Measurements from ENCODE around the gene TULP4.
"Not testable (repeated sequence)": the region's sequence is repeated elsewhere in the genome, so short reads cannot be mapped to it uniquely, and the experiment has no call there.

Gene TULP4

DNA sequence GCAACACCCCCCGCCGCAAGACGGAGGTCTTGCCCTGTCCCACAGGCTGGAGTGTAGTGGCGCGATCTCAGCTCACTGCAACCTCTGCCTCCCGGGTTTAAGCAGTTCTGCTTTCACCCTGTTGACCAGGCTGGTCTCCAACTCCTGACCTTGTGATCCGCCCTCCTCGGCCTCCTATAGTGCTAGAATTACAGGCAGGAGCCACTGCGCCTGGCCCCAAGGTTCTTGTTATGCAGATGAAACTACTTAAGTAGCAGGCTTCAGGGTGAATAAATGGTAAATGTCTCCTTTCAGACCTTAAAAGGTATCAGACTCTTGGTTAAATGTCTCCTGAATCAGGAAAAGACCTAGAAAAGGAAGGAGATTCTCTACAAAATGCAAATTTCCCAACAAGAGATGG is 152.2 kb downstream of the TULP4 start:
- H3K4me2 ChIP-seq (ENCODE audit: low read length) = no peak overlapping the region
- H3K36me3 ChIP-seq (ENCODE audit: insufficient read depth, low read length) = peaks cover 16% of the 10 kb centered on the region
- peaks cover 23% of the 10 kb centered on the region for H3K4me1 ChIP-seq (ENCODE audit: control insufficient read depth, insufficient read depth, low read length)
- H3K9me3 ChIP-seq (replicated peaks; ENCODE audit: low read length) = no peaks in the 10 kb centered on the region
- H3K4me3 ChIP-seq (ENCODE audit: low read length) = no peak overlapping the region
- H3K27me3 ChIP-seq (ENCODE audit: control insufficient read depth, insufficient read depth, low read length) = no peaks in the 10 kb centered on the region
- no peak overlapping the region for H3K9ac ChIP-seq (ENCODE audit: low read depth, low read length)

DNA sequence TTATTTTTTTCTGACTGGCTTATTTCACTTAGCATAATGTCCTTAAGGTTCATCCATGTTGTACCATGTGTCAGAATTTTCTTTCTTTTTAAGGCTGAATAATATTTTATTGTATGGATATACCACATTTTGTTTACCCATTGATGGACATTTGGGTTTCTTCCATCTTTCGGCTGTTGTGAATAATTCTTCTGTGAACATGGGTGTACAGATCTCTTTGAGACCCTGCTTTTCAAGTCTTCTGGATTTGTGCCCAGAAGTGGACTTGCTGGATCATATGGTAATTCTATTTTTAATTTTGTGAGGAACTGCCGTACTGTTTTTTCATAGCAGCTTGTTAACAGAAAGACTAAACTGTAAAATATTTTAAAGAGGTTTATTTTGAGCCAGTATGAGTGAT is 153.0 kb downstream of the TULP4 start:
- peaks cover 17% of the 10 kb centered on the region for H3K36me3 ChIP-seq (ENCODE audit: insufficient read depth, low read length)
- H3K4me3 ChIP-seq (ENCODE audit: low read length) = no peak overlapping the region
- peaks cover 16% of the 10 kb centered on the region for H3K4me1 ChIP-seq (ENCODE audit: control insufficient read depth, insufficient read depth, low read length)

DNA sequence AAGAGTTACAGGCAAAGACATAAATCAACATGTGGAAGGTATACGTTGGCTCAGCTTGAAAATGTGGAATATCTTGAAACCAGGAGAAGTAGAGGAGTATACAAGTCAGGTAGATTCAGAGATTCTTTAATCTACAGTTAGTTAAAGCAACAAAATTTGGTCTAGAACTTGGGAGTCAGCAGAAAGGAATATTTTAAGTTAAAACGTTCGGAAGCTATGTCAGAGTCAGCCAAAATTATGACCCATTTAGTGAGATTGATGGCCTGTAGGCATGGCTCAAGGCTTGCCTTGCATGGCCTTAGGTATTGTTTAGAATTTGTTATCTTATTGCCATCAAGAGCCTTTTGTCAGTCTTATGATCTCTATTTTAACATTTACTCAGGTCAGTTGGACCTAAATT is 153.5 kb downstream of the TULP4 start:
- H3K9ac ChIP-seq (ENCODE audit: low read depth, low read length) = no peak overlapping the region
- H3K27me3 ChIP-seq (ENCODE audit: control insufficient read depth, insufficient read depth, low read length) = no peaks in the 10 kb centered on the region
- H3K4me1 ChIP-seq (ENCODE audit: control insufficient read depth, insufficient read depth, low read length) = peaks cover 11% of the 10 kb centered on the region
- H3K36me3 ChIP-seq (ENCODE audit: insufficient read depth, low read length) = peaks cover 17% of the 10 kb centered on the region
- H3K9me3 ChIP-seq (replicated peaks; ENCODE audit: low read length) = no peaks in the 10 kb centered on the region
- H3K4me2 ChIP-seq (ENCODE audit: low read length) = no peak overlapping the region
- no peak overlapping the region for H3K4me3 ChIP-seq (ENCODE audit: low read length)

More for the DNA sequence above, 153.0 kb downstream of the TULP4 start:
- no peaks in the 10 kb centered on the region for H3K27me3 ChIP-seq (ENCODE audit: control insufficient read depth, insufficient read depth, low read length)
- H3K4me2 ChIP-seq (ENCODE audit: low read length) = no peak overlapping the region
- no peaks in the 10 kb centered on the region for H3K9me3 ChIP-seq (replicated peaks; ENCODE audit: low read length)
- no peak overlapping the region for H3K9ac ChIP-seq (ENCODE audit: low read depth, low read length)

DNA sequence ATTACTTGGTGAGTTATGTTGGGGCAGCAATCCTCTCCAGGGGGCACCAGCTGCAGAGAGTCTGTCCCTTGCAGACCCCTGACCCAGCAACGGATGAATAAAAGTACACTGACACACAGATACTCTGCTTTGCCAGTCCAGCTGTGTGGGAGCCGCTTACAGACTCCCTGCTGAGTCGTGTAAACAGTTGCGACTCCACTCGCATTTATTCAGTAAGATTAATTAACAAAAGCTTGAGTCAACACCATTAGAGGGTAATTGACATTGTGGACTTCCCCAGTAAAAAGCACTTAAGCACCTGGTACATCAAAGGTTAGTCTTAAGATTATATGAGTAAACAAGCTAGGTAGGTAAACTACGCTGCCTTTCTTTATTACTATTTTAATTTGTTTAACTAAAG is 155.7 kb downstream of the TULP4 start:
- Histone ChIP-seq H3K9ac (ENCODE audit: low read depth, low read length) (no peak overlapping the region), H3K4me3 (ENCODE audit: low read length) (no peak overlapping the region), H3K36me3 (ENCODE audit: insufficient read depth, low read length) (peaks cover 17% of the 10 kb centered on the region), H3K27me3 (ENCODE audit: control insufficient read depth, insufficient read depth, low read length) (no peaks in the 10 kb centered on the region), H3K4me2 (ENCODE audit: low read length) (no peak overlapping the region), H3K9me3 (replicated peaks; ENCODE audit: low read length) (no peaks in the 10 kb centered on the region), H3K4me1 (ENCODE audit: control insufficient read depth, insufficient read depth, low read length) (no peaks in the 10 kb centered on the region)

DNA sequence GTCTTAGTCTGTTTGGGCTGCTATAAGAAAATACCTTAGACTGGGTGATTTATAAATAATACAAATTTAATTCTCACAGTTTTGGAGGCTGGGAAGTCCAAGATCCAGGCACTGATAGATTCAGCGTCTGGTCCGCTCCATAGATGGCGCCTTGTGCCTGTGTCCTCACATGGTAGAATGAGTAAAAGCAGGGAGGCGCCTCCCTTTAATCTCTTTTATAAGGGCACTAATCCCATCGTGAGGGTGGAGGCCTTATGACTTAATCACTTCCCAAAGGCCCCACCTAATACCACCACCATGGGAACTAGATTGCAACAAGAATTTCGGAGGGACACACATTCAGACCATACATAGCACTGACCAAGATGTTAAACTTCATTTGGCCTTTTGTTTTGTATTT is 156.4 kb downstream of the TULP4 start:
- Histone ChIP-seq H3K9me3 (replicated peaks; ENCODE audit: low read length) (no peaks in the 10 kb centered on the region), H3K4me1 (ENCODE audit: control insufficient read depth, insufficient read depth, low read length) (no peaks in the 10 kb centered on the region), H3K4me3 (ENCODE audit: low read length) (no peak overlapping the region), H3K36me3 (ENCODE audit: insufficient read depth, low read length) (peaks cover 17% of the 10 kb centered on the region), H3K4me2 (ENCODE audit: low read length) (no peak overlapping the region), H3K27me3 (ENCODE audit: control insufficient read depth, insufficient read depth, low read length) (no peaks in the 10 kb centered on the region), H3K9ac (ENCODE audit: low read depth, low read length) (no peak overlapping the region)

DNA sequence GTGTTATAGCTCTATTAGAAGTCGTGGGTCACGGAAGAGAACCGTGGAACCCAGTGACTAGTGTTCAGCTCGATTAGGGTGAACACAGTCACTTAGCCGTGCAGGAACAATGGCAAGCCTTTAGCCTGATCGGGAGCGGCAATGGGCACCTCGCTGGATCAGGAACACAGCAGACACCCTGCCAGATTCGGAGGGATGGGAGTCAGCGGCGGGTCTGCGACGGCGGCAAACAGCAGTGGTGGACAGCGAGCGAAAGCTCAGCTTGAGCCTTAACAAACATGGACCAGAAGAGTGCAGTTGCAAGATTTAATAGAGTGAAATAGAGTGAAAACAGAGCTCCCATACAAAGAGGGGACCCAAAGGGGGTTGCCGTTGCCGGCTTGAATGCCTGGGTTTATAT is 157.8 kb downstream of the TULP4 start:
- not testable (repeated sequence) for H3K9me3 ChIP-seq (replicated peaks; ENCODE audit: low read length); H3K9ac ChIP-seq (ENCODE audit: low read depth, low read length); H3K4me2 ChIP-seq (ENCODE audit: low read length); H3K36me3 ChIP-seq (ENCODE audit: insufficient read depth, low read length); H3K27me3 ChIP-seq (ENCODE audit: control insufficient read depth, insufficient read depth, low read length); H3K4me3 ChIP-seq (ENCODE audit: low read length)
- peaks cover 10% of the 10 kb centered on the region for H3K4me1 ChIP-seq (ENCODE audit: control insufficient read depth, insufficient read depth, low read length)

DNA sequence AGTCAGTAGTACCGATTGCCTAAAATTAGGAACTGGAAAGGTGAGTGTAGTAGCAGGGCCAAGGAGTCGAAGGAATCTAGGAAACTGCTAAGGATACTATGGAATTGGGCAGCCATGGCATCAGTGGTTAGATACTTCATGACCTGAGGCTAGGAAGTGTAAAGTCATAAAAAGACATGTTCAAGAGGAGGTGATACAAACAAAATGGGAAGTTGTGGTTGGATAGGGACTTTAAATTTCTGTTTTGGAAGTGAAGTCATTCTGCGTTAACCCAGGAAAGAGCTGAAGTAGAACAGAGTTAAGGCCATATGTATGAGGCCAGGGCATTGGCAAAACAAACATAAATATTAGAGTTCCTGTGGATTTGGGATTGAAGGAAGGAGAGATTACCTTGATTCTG is 159.1 kb downstream of the TULP4 start:
- no peaks in the 10 kb centered on the region for H3K27me3 ChIP-seq (ENCODE audit: control insufficient read depth, insufficient read depth, low read length)
- H3K9me3 ChIP-seq (replicated peaks; ENCODE audit: low read length) = no peaks in the 10 kb centered on the region
- no peak overlapping the region for H3K4me3 ChIP-seq (ENCODE audit: low read length)
- H3K9ac ChIP-seq (ENCODE audit: low read depth, low read length) = no peak overlapping the region
- H3K4me1 ChIP-seq (ENCODE audit: control insufficient read depth, insufficient read depth, low read length) = peaks cover 23% of the 10 kb centered on the region
- H3K36me3 ChIP-seq (ENCODE audit: insufficient read depth, low read length) = peaks cover 3% of the 10 kb centered on the region
- H3K4me2 ChIP-seq (ENCODE audit: low read length) = no peak overlapping the region

DNA sequence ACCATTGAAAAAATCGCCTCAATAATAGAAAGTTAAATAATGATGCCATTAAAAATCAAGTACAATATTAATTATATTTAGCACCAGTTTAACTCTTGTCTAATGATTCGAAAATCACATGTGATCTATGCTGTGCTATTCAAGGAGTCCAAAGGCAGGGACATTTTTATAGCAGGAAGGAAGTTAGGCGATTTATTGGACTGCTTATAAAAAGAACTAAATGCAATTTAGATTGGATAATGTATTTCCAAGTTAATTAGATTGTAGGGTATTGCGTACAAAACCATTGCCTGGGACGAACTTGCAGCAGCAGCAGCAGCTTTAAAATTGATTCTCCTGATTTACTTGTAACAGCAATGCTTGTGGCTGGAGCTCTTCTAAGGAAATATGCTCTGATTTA is 160.2 kb downstream of the TULP4 start:
- Histone ChIP-seq H3K9ac (ENCODE audit: low read depth, low read length) (no peak overlapping the region), H3K4me2 (ENCODE audit: low read length) (no peak overlapping the region), H3K4me3 (ENCODE audit: low read length) (no peak overlapping the region), H3K27me3 (ENCODE audit: control insufficient read depth, insufficient read depth, low read length) (no peaks in the 10 kb centered on the region), H3K36me3 (ENCODE audit: insufficient read depth, low read length) (peaks cover 3% of the 10 kb centered on the region), H3K4me1 (ENCODE audit: control insufficient read depth, insufficient read depth, low read length) (peaks cover 26% of the 10 kb centered on the region), H3K9me3 (replicated peaks; ENCODE audit: low read length) (no peaks in the 10 kb centered on the region)

DNA sequence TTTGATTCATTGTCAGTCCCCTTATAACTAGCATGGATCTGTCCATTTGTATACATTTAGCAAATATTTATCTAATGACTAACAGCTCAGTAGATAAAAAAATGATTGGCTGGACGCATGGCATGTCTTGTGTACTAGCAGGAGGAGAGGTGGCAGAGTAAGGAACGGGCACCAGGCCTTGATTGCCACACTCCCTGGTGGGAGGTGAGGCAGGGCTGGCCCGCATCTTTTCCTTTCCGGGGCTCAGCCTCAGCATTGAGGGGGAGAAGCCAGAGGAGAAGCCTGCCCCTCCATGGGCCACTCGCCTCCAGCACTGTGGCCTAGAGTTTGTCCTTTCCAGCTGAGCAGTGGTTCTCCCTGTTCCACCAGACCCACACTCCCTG is 162.7 kb downstream of the TULP4 start:
- Histone ChIP-seq H3K4me1 (ENCODE audit: control insufficient read depth, insufficient read depth, low read length) (peaks cover 26% of the 10 kb centered on the region), H3K9me3 (replicated peaks; ENCODE audit: low read length) (no peaks in the 10 kb centered on the region), H3K4me2 (ENCODE audit: low read length) (peak overlapping the region; percentile 70), H3K4me3 (ENCODE audit: low read length) (peak overlapping the region; percentile 42), H3K27me3 (ENCODE audit: control insufficient read depth, insufficient read depth, low read length) (no peaks in the 10 kb centered on the region), H3K9ac (ENCODE audit: low read depth, low read length) (peak overlapping the region; percentile 67), H3K36me3 (ENCODE audit: insufficient read depth, low read length) (peaks cover 3% of the 10 kb centered on the region)

DNA sequence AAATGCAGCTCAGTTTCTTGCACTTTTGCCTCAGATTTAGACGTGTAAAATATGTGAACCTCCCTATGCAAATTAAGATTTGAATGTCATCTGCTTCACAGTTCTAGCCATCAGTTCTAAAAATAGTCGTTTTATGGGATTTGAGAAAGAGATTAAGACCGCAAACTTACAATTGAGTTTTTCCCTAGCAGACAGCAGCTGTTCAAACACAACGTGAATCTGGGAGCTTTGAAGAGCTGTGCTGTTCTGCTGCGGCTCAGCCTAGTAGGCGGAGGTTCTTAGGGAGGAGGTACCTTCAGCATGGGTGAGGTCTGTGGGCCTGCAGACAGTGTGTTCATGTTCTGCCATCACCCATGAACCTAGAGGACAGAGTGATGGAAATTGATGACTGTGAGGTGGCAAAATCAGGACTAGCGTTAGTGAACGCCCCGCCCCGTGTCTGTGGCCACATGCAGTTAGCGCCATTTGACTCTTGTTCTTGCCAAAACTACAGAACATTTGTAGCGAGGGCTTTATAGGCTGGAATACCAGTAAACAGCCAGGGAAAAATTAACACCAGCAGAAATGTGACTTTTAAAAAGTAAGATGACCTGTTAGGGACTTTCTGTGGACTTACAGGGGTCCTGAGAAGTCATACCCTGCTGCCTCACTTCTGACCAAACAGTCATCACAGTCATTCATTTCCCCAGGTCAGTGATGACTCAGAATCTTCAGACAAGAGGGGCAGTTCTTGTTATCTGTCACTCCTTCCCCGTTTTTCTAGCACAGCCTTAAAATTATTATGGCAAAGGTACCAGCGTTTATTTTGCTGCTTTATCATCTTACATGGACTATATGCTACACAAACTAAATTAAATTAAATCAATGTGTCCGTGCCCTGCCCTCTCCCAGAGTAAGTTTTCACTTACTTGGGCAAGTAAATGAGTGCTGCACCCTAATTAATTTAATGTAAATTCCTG is 163.4 kb downstream of the TULP4 start:
- peak overlapping the region; percentile 67 for H3K9ac ChIP-seq (ENCODE audit: low read depth, low read length)

DNA sequence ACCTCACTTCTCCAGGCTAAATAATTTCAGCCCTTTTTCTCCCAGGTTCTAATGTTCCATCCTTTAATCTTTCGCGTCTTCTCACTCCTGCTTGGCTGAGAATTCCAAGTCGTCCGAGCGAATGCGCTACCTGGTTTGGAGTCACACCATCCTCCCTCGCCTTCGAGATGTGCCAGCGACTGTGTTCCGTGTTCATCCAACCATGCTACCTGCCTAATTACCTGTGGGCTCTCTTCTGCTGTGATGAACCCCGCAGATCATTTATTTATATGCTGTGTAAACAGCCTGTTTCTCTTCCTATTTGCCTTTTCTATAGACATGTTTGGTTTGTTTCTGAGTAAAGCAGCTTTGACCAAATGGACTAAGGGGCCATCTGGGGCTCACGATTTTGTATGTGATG is 164.1 kb downstream of the TULP4 start:
- Histone ChIP-seq H3K4me2 (ENCODE audit: low read length) (no peak overlapping the region), H3K4me3 (ENCODE audit: low read length) (no peak overlapping the region), H3K4me1 (ENCODE audit: control insufficient read depth, insufficient read depth, low read length) (peaks cover 31% of the 10 kb centered on the region), H3K36me3 (ENCODE audit: insufficient read depth, low read length) (peaks cover 14% of the 10 kb centered on the region), H3K9ac (ENCODE audit: low read depth, low read length) (no peak overlapping the region), H3K9me3 (replicated peaks; ENCODE audit: low read length) (no peaks in the 10 kb centered on the region), H3K27me3 (ENCODE audit: control insufficient read depth, insufficient read depth, low read length) (no peaks in the 10 kb centered on the region)

More for the DNA sequence above, 163.4 kb downstream of the TULP4 start:
- Histone ChIP-seq H3K4me1 (ENCODE audit: control insufficient read depth, insufficient read depth, low read length) (peaks cover 26% of the 10 kb centered on the region), H3K4me2 (ENCODE audit: low read length) (peak overlapping the region; percentile 70), H3K36me3 (ENCODE audit: insufficient read depth, low read length) (peaks cover 8% of the 10 kb centered on the region), H3K27me3 (ENCODE audit: control insufficient read depth, insufficient read depth, low read length) (no peaks in the 10 kb centered on the region), H3K4me3 (ENCODE audit: low read length) (peak overlapping the region; percentile 42), H3K9me3 (replicated peaks; ENCODE audit: low read length) (no peaks in the 10 kb centered on the region)

DNA sequence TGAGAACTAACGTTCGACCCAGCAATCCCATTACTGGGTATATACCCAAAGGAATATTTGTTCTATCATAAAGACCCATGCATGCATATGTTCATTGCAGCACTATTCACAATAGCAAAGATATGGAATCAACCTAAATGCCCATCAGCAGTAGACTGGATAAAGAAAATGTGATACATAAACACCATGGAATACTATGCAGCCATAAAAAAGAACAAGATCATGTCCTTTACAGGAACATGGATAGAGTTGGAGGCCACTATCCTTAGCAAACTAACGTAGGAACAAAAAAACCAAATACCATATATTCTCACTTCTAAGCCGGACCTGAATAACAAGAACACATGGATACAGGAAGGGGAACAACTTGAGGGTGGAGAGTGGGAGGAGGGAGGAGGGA is 165.5 kb downstream of the TULP4 start:
- H3K4me2 ChIP-seq (ENCODE audit: low read length); H3K9ac ChIP-seq (ENCODE audit: low read depth, low read length); H3K4me3 ChIP-seq (ENCODE audit: low read length); H3K9me3 ChIP-seq (replicated peaks; ENCODE audit: low read length); H3K27me3 ChIP-seq (ENCODE audit: control insufficient read depth, insufficient read depth, low read length): not testable (repeated sequence)
- Histone ChIP-seq H3K36me3 (ENCODE audit: insufficient read depth, low read length) (peaks cover 14% of the 10 kb centered on the region), H3K4me1 (ENCODE audit: control insufficient read depth, insufficient read depth, low read length) (peaks cover 44% of the 10 kb centered on the region)

All from skeletal muscle satellite cell (primary cell).